NCI-H146 (cell line): ENCODE data around the gene MAPK1.
"Not testable (repeated sequence)": the region's sequence is repeated elsewhere in the genome, so short reads cannot be mapped to it uniquely, and the experiment has no call there.

Experiments used
- DNase-seq: peaks from one replicate; lab custom pipeline; 2025; lab: John Stamatoyannopoulos, UW

Gene MAPK1

GRCh38 chr22:21845558-21846453 is 21.6 kb downstream of the MAPK1 start:
- DNase-seq = no peak

GRCh38 chr22:21842946-21843345 is 24.5 kb downstream of the MAPK1 start:
- DNase-seq = no peak

DNA sequence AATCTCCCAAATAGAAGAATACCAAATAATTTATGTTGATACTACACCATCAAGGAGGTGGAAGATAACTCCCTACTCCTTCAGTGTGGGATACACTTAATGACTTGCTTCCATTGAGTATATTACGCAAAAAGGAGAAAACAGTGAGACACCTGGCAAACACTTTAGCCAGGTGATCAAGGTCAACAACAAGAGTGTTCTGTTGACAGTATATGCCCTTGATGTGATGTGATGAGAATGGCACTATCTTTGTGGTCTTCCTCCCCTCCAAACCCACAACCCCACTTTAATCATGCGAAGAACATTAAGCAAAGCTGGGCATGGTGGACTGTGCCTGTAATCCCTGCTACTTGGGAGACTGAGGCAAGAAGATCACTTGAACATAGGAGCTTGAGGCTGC is 26.0 kb downstream of the MAPK1 start:
- no peak for DNase-seq

DNA sequence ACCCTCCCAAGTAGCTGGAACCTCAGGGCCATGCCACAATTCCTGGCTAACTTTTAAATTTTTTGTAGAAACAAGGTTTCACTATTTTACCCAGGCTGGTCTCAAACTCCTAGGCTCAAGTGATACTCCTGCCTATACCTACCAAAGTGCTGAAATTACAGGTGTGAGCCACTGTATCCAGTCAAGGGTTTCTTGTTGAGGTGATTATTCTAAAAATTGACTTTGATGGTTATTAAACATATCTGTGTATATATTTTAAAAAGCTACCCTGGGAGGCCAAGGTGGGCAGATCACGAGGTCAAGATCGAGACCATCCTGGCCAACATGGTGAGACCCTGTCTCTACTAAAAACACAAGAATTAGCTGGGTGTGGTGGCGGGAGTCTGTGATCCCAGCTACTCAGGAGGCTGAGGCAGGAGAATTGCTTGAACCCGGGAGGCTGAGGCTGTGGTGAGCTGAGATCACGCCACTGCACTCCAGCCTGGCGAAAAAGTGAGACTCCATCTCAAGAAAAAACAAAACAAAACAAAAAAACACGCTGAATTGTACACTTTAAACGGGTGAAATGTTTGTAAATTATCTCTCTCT is 27.1 kb downstream of the MAPK1 start:
- DNase-seq = no peak

GRCh38 chr22:21839765-21840140 is 27.7 kb downstream of the MAPK1 start:
- no peak for DNase-seq

GRCh38 chr22:21839104-21839764 is 28.2 kb downstream of the MAPK1 start:
- DNase-seq = not testable (repeated sequence)

DNA sequence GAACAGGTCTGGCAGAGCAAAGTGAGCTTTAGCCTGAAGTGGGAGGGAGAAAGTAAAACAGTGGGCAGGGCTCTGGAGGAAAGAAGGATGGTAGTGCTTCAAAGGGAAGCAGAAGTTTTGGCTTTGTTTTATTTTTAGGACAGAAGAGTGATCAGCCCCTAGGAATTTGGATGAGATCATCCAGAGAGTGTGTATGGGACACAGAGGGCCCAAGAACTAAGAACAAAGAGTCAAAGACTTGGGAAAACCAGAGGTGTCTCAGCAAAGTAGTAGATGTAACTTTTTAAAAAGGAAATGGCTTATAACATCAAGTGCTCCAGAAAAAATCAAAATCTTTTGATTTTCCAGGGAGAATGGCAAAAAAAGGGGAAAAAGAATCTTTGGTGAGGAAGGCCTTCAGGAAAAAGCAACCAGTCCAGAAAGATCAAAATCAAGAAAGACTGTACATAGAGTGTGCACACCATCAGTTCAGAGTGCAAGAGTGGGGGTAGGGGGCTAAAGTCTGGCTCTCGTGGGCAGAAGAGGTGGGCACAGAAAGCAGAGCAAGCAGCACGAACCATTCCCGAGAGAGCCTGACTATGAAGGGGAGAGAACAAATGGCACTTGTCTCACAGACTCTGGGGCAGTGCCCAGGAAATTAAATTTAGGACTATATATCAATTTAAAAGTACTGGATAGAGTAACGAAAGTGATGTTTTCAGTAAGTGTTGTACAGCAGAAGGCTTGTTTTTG is 30.0 kb downstream of the MAPK1 start:
- no peak for DNase-seq

- not testable (repeated sequence) for DNase-seq
Measured at GRCh38 chr22:21836486-21836885, 31.0 kb downstream of the MAPK1 start.

DNA sequence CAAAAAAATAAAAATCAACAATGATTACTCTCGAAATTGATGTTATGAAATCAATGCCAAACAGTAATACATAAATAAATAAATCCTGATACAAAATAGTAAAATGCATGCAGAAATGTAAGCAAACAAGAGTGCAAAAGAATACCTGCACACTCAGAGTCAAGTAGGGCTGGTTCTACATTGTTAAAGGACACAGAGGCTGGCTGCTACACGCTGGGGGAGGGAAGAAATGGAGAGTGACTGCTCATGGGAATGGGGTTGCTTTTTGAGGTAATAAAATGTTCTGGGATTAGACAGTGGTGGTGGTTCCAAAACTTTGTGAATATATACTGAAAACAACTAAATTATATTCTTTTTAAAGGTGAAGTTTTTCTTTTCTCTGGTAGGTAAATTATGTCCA is 32.1 kb downstream of the MAPK1 start:
- DNase-seq = no peak

DNA sequence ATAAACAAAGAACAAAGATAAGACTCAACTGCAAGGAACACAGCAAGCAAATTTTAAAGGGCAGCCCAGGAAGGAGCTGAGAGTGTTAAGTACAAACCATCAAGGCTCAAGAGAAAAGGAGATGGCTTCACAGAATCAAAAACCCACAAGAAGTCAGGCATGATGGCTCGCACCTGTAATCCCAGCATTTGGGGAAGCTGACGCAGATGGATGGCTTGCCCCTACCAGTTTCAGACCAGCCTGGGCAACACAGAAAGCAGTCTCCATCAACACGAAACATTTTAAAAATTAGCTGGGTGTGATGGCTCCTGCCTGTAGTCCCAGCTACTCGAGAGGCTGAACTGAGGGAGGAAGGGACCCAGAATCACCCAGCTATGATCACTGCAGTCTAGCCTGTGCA is 32.6 kb downstream of the MAPK1 start:
- no peak for DNase-seq

DNA sequence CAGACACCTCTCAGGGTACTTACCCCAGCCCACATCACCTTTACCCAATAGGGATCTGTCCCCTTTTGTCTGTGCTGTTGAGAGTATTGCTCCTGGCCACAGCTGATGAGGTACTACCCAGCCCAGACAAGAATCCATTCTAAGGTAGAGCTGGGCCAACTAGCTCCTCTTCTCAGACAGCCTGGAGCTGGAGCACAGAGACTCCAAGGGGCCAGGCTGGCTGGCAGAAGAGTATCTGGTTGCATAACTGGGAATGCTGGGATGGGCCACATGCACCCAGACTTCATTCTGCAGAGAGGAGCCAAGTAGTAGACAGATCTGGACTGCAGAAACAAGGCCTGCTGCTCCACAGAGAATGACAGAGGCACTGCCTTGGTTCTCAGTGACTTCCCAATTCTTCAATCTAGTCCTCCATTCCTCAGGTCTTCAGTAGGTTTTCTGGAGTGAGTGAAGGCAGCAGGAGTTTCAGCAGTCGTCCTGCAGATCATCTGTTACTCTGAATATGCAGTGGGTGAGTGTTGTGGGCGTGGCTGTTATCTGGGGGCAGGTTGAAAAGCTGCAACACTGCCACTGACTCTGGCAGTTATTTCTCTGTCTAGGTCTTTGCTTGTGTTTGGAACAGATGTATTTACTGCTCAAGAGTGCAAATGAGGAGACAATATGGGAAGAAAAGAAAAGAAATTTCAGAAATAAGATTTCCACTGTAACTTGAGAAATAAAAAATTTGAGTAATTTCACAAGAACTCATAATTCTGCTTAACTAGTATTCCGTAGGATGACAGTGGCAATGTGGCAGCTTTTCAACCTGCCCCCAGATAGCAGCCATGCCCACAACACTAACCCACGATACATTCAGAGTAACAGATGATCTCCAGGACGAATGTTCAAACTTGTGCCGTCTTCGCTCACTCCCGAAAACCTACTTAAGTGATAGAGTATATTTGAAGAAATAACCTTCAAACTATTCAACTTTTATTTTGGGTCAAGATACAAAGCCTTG is 34.9 kb downstream of the MAPK1 start:
- DNase-seq = no peak

DNA sequence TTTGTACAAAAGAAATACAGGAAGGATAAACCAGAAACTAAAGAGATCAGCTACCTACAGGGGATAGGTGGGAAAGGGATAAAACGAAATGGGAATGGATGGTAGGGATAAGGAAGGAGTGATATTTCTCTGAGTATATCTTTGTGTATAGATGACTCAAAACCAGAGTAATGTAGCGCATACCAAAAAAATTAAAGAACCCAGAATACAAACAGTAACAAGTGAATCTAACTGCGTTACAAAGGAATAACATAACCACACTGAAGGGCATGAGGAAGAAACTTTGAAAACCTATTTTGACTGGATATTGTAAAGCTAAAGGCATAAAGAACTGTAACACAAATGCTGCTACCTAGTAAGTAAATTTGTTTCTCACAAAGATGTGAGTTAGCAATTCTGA is 37.9 kb downstream of the MAPK1 start:
- DNase-seq = no peak

DNA sequence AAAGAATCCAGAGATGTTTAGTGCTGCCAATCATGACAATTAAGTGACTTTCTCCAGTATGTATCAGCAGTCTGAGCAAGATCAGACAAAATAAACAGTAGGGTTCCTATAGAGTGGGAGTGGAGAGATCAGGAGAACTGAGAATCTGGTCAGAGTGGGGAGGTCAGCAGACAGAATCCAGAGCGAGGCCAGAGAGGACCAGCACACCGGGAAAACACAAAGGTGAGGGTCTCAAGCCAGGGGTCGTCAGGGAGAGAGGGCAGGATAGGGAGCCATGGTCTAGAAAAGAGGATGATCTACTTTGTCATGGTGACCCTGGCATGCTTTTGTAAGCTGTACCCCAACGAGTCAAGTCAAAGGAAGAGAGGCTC is 39.2 kb downstream of the MAPK1 start:
- no peak for DNase-seq

DNA sequence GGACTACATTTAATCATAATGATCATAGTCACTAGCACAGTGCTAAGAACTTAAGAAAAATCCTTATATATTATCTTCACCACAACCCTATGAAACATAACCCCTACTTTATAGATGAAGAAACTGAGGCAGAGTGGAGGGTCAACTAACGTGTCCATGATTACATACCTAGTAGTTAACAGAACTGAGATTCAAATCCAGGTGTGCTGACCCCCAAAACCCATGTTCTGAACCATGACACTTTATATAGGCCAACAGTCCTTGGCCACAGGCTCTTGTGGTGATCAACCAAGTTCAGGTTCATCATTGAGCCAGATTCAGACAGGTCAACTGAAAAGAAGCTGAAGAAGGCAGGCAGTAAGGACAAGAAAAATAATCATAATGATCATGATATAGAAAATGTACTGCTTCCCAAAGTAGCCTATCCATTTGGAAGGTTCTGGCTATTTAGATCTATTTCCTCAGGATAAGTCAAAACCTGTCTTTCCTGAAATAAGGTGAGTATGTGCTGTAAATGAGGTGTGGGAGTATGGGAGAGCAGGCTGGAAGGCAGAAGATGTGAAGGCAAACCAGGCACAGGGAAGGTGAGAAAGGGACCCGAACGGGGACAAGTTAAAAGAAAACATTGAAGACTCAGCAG is 39.7 kb downstream of the MAPK1 start:
- no peak for DNase-seq

GRCh38 chr22:21826204-21826603 is 41.2 kb downstream of the MAPK1 start:
- no peak for DNase-seq

DNA sequence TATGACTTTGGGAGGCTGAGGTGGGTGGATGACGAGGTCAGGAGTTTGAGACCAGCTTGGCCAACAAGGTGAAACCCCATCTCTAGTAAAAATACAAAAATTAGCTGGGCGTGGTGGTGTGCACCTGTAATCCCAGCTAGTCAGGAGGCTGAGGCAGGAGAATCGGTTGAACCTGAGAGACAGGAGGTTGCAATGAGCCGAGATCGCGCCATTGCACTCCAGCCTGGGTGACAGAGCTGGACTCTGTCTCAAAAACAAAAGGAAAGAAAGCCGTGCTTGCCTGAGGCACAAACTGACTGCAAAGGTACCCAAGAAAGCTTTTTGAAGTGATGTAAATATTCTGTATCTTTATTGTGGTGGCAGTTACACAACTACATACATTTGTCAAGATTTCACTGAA is 42.5 kb downstream of the MAPK1 start:
- not testable (repeated sequence) for DNase-seq

- no peak for DNase-seq
Measured at GRCh38 chr22:21824445-21824912, 43.0 kb downstream of the MAPK1 start.

- DNase-seq = no peak
Measured at GRCh38 chr22:21823740-21824444, 43.6 kb downstream of the MAPK1 start.

DNA sequence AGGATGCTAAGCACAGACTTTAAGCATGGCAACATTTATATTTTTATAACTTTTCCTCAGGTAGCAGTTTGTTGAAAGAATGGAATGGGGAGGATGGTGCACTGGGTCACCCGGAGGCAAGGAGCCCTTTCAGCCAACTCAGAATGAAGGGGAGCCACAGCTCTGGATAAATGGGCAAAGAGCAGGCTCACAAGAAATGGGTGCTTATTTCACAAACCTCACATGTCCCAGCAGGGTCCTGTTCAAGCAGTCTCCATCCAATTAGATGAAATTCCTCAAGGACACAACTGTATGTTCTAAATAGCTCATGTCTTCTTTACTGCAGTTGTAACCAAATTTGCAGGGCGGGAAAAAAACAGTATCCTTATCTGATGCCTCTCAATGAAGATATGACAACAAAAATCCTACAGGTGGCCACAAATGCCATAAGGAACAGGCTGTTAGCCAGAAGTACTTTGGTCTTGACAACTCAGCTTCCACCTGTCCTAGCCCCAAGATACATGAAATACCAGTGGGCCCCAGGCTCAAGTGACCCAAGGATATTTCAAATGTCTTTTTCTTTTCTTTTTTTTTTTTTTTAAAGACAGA is 48.2 kb downstream of the MAPK1 start:
- DNase-seq = no peak
